M059J (cell line): ENCODE data around the gene TAF3. TPM values are rescaled to one million over a fixed set of nuclear protein-coding genes. Genes with fewer than 3 reads are reported as not detected.

ENCODE experiments used
- DNase-seq: peaks from one replicate; pipeline ENCODE4 v3.0.0-alpha.2; 2012; ENCODE audit warnings: low read depth
- total RNA-seq: library from RNA; depleted of rRNA; stranded (reverse); fragments of >200 nt; shearing (Covaris generic); gene quantifications from 2 replicates; pipeline ENCODE4 v1.2.3, GENCODE V29; 2014; rRNA removed

Gene TAF3
- total RNA-seq, 1 experiment from 2014 or later: 2.1 TPM

- DNase-seq: no peak
Measured at GRCh38 chr10:8058274-8059111, 240.2 kb downstream of the TAF3 start.

- DNase-seq: no peak
Measured at GRCh38 chr10:8059191-8059936, 241.1 kb downstream of the TAF3 start.

DNA sequence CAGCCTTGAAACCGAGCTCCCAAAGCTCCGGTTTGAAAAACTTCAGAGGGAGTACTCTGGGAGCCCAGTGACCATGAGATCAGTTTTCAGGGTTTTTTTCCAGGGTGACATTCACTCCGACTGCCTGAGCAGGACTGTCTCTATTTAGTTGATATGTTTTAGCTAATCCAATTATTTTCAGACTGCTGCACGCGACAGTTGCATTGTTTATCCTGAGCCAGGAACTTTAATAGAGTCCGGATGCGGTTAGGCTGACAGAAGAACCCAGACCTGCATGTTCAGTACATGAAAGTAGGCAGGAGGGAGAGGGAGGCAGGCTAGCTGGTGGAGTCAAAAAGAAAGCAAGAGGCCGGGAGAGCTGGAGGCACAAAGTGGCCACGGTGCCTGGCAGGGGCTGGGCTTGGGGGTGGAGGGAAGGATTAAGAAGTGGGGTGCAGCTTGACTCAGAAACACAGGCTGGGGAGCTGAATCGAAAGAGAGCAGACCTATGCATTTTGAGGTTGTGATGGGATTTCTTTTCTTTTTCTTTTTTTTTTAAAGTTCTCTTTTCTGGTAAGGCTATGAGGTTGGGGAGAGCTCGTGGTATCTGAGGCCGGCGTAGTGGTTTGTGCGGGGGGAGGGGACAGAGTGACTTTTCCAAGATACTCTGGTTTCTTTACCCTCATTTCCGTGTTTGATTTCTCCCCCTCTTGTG, 241.9 kb downstream of the TAF3 start:
- DNase-seq: peak; percentile 93

DNA sequence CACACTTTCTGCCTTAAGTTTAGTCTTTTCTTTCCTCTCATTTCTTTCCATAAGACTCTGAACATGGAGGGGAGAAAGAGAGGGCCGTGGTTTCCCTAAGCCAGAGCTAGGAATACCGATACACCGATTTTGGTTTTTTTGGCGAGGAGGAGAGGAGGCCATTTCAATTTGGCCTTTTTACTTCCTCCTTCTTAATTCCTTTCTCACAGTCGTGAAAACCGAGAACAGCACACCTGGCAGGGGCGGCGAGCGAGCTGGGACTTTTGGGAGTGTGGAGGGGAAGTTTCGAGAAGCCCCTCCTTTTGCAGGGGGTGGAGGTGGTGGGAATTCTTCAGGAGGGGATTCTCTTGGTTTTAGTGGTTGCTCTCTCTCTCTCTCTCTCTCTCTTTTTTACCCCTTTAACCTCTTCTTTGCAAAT, 242.4 kb downstream of the TAF3 start:
- no peak for DNase-seq

- DNase-seq: peak; percentile 67
Measured at GRCh38 chr10:8061274-8062211, 243.2 kb downstream of the TAF3 start.

GRCh38 chr10:8063128-8063908, 245.0 kb downstream of the TAF3 start:
- DNase-seq: no peak

- DNase-seq: no peak
Measured at GRCh38 chr10:8063935-8064334, 245.6 kb downstream of the TAF3 start.

DNA sequence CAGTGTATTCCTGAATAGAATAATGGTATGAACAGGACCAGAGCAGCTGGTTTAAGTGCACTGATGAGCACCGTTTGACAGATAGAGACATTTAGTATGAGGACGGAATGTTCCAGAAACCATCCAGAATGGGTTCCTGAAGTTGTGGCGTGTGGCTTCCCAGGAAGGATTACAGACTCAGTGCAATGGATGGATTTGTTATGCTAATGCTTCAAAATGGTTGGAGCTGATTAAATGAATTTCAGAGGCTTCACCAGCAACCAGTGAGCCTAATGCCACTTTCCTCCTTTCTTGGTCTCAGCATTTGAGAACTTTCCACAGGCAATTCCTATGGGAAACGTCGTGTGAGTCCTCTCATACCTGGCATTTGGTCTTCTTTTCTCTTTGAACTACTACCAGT, 246.1 kb downstream of the TAF3 start:
- DNase-seq: no peak

DNA sequence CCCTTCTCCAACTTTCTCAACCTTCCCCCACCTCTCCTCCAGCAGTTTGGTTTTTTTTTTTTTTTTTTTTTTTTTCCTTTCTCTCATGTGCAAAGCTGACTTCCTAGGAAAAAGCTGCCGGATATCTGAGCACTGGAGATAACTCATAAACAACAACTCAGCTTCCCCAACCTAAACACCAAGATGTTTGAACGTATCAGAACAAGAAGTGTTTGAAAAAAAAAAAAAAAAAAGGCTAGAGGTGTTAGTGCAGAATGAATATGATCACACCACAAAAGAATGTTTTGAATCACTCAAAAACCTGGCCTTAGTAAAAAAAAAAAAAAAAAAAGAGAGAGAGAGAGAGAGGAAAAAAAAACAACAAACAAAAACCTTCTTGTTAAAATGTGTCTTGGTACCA, 247.3 kb downstream of the TAF3 start:
- peak; percentile 60 for DNase-seq

- DNase-seq: no peak
Measured at GRCh38 chr10:8066124-8066523, 247.8 kb downstream of the TAF3 start.

Other genes with a start within 250 kb of the TAF3 start
- 0.64 and 2.1 TPM in 2 replicates for gene ITIH5, start 151.5 kb upstream of the TAF3 start, total RNA-seq
- not detected in 2 replicates for gene ITIH2, start 115.2 kb upstream of the TAF3 start, total RNA-seq
- 8.7 and 14.4 TPM in 2 replicates for gene KIN, start 30.5 kb upstream of the TAF3 start, total RNA-seq
- gene ATP5F1C, start 30.3 kb upstream of the TAF3 start, total RNA-seq: 258 and 346 TPM in 2 replicates
- 2.3 and 3.3 TPM in 2 replicates for gene GATA3, start 236.2 kb downstream of the TAF3 start, total RNA-seq